H9 (cell line): Measurements from ENCODE around the gene EFNA3. TPM values are rescaled to one million over a fixed set of nuclear protein-coding genes. Genes with fewer than 3 reads are reported as not detected.

Experiments
- DNase-seq: peaks from one replicate; pipeline ENCODE4 v3.0.0-alpha.2; 2017
- H2AFZ ChIP-seq: one replicate; pipeline ENCODE4 v1.6.1; 2013; ENCODE audit warnings: mild to moderate bottlenecking, low read length, control low read depth, moderate library complexity
- H2AK5ac ChIP-seq: 2 replicates; pipeline ENCODE4 v1.6.1; 2013; ENCODE audit warnings: low read length, control low read depth, mixed read lengths; ENCODE audit not compliant: insufficient read length
- H2BK120ac ChIP-seq: one replicate; pipeline ENCODE4 v1.6.1; 2013; ENCODE audit warnings: low read depth, mild to moderate bottlenecking, low read length, control low read depth, inconsistent platforms; ENCODE audit not compliant: poor library complexity, severe bottlenecking
- H2BK12ac ChIP-seq: 2 replicates; pipeline ENCODE4 v1.6.1; 2013; ENCODE audit warnings: low read length, control low read depth, mixed read lengths, low read depth; ENCODE audit not compliant: insufficient read length
- H2BK15ac ChIP-seq: 2 replicates; pipeline ENCODE4 v1.6.1; 2013; ENCODE audit warnings: low read depth, low read length, control low read depth
- H2BK20ac ChIP-seq: one replicate; pipeline ENCODE4 v1.6.1; 2013; ENCODE audit warnings: low read depth, mild to moderate bottlenecking, low read length, control low read depth, inconsistent platforms; ENCODE audit not compliant: poor library complexity, severe bottlenecking
- H2BK5ac ChIP-seq: 2 replicates; pipeline ENCODE4 v1.6.1; 2013; ENCODE audit warnings: low read length, control low read depth, mixed read lengths; ENCODE audit not compliant: insufficient read length
- H3K14ac ChIP-seq: 2 replicates; pipeline ENCODE4 v1.6.1; 2013; ENCODE audit warnings: low read length, control low read depth; ENCODE audit not compliant: insufficient read depth
- H3K18ac ChIP-seq: 2 replicates; pipeline ENCODE4 v1.6.1; 2013; ENCODE audit warnings: low read depth, mild to moderate bottlenecking, mixed read lengths, low read length, control low read depth; ENCODE audit not compliant: insufficient read length
- H3K23ac ChIP-seq: 2 replicates; pipeline ENCODE4 v1.6.1; 2013; ENCODE audit warnings: low read length, control low read depth, mixed read lengths, low read depth; ENCODE audit not compliant: insufficient read length
- H3K23me2 ChIP-seq: 2 replicates; pipeline ENCODE4 v1.6.1; 2013; ENCODE audit warnings: low read depth, mild to moderate bottlenecking, mixed read lengths, low read length, control low read depth; ENCODE audit not compliant: insufficient read length, poor library complexity, severe bottlenecking
- H3K27ac ChIP-seq: 2 replicates; pipeline ENCODE4 v1.5.1; 2013; ENCODE audit warnings: low read length, control low read depth, mixed read lengths, low read depth; ENCODE audit not compliant: insufficient read length
- H3K27me3 ChIP-seq: 2 replicates; pipeline ENCODE4 v1.6.1; 2013; ENCODE audit warnings: low read length, control low read depth, inconsistent platforms; ENCODE audit not compliant: insufficient read depth
- H3K4ac ChIP-seq: 2 replicates; pipeline ENCODE4 v1.6.1; 2013; ENCODE audit warnings: low read depth, mild to moderate bottlenecking, control low read depth, inconsistent platforms, low read length, moderate library complexity
- H3K4me1 ChIP-seq: 2 replicates; pipeline ENCODE4 v1.6.1; 2013; ENCODE audit warnings: low read length, control low read depth, inconsistent platforms; ENCODE audit not compliant: insufficient read depth
- H3K4me2 ChIP-seq: 2 replicates; pipeline ENCODE4 v1.6.1; 2013; ENCODE audit warnings: low read length, control low read depth, mixed read lengths; ENCODE audit not compliant: insufficient read length, insufficient read depth
- H3K56ac ChIP-seq: 2 replicates; pipeline ENCODE4 v1.6.1; 2013; ENCODE audit warnings: low read depth, mild to moderate bottlenecking, mixed read lengths, low read length, control low read depth; ENCODE audit not compliant: insufficient read length
- H3K79me1 ChIP-seq: 2 replicates; pipeline ENCODE4 v1.6.1; 2013; ENCODE audit warnings: low read depth, mild to moderate bottlenecking, moderate library complexity, low read length, control low read depth, inconsistent platforms; ENCODE audit not compliant: insufficient read depth, poor library complexity, severe bottlenecking
- H3K79me2 ChIP-seq: 2 replicates; pipeline ENCODE4 v1.6.1; 2013; ENCODE audit warnings: low read length, control low read depth, inconsistent platforms; ENCODE audit not compliant: insufficient read depth
- H3K9ac ChIP-seq: 2 replicates; pipeline ENCODE4 v1.6.1; 2013; ENCODE audit warnings: low read length, control low read depth, mixed read lengths; ENCODE audit not compliant: insufficient read length; ENCODE audit errors: extremely low read depth
- H3K9me3 ChIP-seq: one replicate; pipeline ENCODE4 v1.6.1; 2013; ENCODE audit warnings: low read depth, low read length, inconsistent platforms; ENCODE audit not compliant: control insufficient read depth
- H3T11ph ChIP-seq: one replicate; pipeline ENCODE4 v1.6.1; 2013; ENCODE audit warnings: mild to moderate bottlenecking, low read length, control low read depth, inconsistent platforms
- H4K20me1 ChIP-seq: one replicate; pipeline ENCODE4 v1.6.1; 2013; ENCODE audit not compliant: control insufficient read depth, insufficient read length, insufficient read depth
- H4K5ac ChIP-seq: 2 replicates; pipeline ENCODE4 v1.6.1; 2013; ENCODE audit warnings: low read depth, mild to moderate bottlenecking, mixed read lengths, low read length, control low read depth; ENCODE audit not compliant: insufficient read length
- H4K8ac ChIP-seq: replicated peaks from 2 replicates; pipeline ENCODE4 v1.6.1; 2013; ENCODE audit warnings: low read length, control low read depth, mixed read lengths, low read depth; ENCODE audit not compliant: insufficient read length
- H4K91ac ChIP-seq: 2 replicates; pipeline ENCODE4 v1.6.1; 2013; ENCODE audit warnings: low read depth, mild to moderate bottlenecking, moderate library complexity, mixed read lengths, low read length, control low read depth; ENCODE audit not compliant: insufficient read length
- H3K27ac Mint-ChIP-seq, 3 experiments: 2 replicates in 2 of 3; 3 replicates in 1 of 3; pipeline ENCODE4 v1.8.0; 2020 to 2021; ENCODE audit warnings: mixed read lengths in 3 of 3, mild to moderate bottlenecking in 1 of 3, moderate library complexity in 1 of 3
- H3K27me3 Mint-ChIP-seq: 2 replicates; pipeline ENCODE4 v1.8.0; 2021; ENCODE audit warnings: low read depth, mild to moderate bottlenecking, moderate library complexity, mixed read lengths
- H3K36me3 Mint-ChIP-seq, 3 experiments: 2 replicates in 2 of 3; 3 replicates in 1 of 3; pipeline ENCODE4 v1.8.0; 2020 to 2021; ENCODE audit warnings: low read depth in 3 of 3, mixed read lengths in 3 of 3; ENCODE audit not compliant: insufficient read depth in 1 of 3
- H3K4me1 Mint-ChIP-seq, 2 experiments: 2 replicates each; pipeline ENCODE4 v1.8.0; 2020; ENCODE audit warnings: mixed read lengths in 2 of 2
- H3K4me3 Mint-ChIP-seq, 2 experiments: 2 replicates in 1 of 2; 3 replicates in 1 of 2; pipeline ENCODE4 v1.8.0; 2020 to 2021; ENCODE audit warnings: mild to moderate bottlenecking in 2 of 2, mixed read lengths in 2 of 2, moderate library complexity in 1 of 2
- H3K9me3 Mint-ChIP-seq, 2 experiments: 2 replicates in 1 of 2; 3 replicates in 1 of 2; pipeline ENCODE4 v1.8.0; 2020; ENCODE audit warnings: mild to moderate bottlenecking in 2 of 2, mixed read lengths in 2 of 2, moderate library complexity in 1 of 2
- WGBS: extraction: QIAGEN DNeasy Blood & Tissue Kit; methylation state at CpG from one replicate; pipeline ENCODE4 v1.1.7; 2013; ENCODE audit warnings: missing lambda C conversion rate, low lambda C conversion rate, mixed read lengths; ENCODE audit not compliant: insufficient read length; ENCODE audit errors: extremely low coverage; 5-methylcytosine and 5-hydroxymethylcytosine counted together
- total RNA-seq: library from RNA; stranded (reverse); gene quantifications from 2 replicates; pipeline ENCODE4 v1.2.1, GENCODE V29; 2021
- TF ChIP-seq, protein P1 (sequence below): fragments of 200-600 bp; sonication (generic); conservative IDR thresholded peaks from 3 replicates; pipeline ENCODE4 v1.8.0; 2021; ENCODE audit warnings: antibody characterized with exemption, mild to moderate bottlenecking

The EFNA3 gene
- total RNA-seq, 1 experiment from 2014 or later: 3.9 TPM

DNA sequence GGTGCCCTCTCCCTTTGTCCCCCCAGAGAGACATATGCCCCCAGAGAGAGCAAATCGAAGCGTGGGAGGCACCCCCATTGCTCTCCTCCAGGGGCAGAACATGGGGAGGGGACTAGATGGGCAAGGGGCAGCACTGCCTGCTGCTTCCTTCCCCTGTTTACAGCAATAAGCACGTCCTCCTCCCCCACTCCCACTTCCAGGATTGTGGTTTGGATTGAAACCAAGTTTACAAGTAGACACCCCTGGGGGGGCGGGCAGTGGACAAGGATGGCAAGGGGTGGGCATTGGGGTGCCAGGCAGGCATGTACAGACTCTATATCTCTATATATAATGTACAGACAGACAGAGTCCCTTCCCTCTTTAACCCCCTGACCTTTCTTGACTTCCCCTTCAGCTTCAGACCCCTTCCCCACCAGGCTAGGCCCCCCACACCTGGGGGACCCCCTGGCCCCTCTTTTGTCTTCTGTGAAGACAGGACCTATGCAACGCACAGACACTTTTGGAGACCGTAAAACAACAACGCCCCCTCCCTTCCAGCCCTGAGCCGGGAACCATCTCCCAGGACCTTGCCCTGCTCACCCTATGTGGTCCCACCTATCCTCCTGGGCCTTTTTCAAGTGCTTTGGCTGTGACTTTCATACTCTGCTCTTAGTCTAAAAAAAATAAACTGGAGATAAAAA, 8.4 kb downstream of the EFNA3 start:
- Mint-ChIP-seq H3K4me1 (peaks cover 21 to 42% of the 10 kb centered on the region in 2 experiments), H3K36me3 (0 out of 7 replicates have a peak, but pooled peaks cover 0 to 4% (median 0%) of the 10 kb centered on the region in 3 experiments), H3K27me3 (peaks cover 43% of the 10 kb centered on the region), H3K9me3 (no peaks in the 10 kb centered on the region; a peak in 1 of 5 replicates), H3K27ac (no peak overlapping the region; a peak in 1 of 7 replicates), H3K4me3 (peak overlapping the region in 1 of 2 experiments; percentile 62; a peak in 1 of 5 replicates)
- no peak overlapping the region for H2BK5ac ChIP-seq
- no peak overlapping the region for H3K9ac ChIP-seq
- WGBS: no CpG with 5 or more reads among the region's 8 CpGs
- no peak overlapping the region for H4K5ac ChIP-seq
- TF ChIP-seq, protein P1, sequence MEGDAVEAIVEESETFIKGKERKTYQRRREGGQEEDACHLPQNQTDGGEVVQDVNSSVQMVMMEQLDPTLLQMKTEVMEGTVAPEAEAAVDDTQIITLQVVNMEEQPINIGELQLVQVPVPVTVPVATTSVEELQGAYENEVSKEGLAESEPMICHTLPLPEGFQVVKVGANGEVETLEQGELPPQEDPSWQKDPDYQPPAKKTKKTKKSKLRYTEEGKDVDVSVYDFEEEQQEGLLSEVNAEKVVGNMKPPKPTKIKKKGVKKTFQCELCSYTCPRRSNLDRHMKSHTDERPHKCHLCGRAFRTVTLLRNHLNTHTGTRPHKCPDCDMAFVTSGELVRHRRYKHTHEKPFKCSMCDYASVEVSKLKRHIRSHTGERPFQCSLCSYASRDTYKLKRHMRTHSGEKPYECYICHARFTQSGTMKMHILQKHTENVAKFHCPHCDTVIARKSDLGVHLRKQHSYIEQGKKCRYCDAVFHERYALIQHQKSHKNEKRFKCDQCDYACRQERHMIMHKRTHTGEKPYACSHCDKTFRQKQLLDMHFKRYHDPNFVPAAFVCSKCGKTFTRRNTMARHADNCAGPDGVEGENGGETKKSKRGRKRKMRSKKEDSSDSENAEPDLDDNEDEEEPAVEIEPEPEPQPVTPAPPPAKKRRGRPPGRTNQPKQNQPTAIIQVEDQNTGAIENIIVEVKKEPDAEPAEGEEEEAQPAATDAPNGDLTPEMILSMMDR: no peak
- peaks cover 25% of the 10 kb centered on the region for H3K27me3 ChIP-seq
- no peaks in the 10 kb centered on the region for H3K9me3 ChIP-seq
- H2BK120ac ChIP-seq: no peak overlapping the region
- no peaks in the 10 kb centered on the region for H3K4me1 ChIP-seq
- H2BK15ac ChIP-seq: no peak overlapping the region
- H2BK12ac ChIP-seq: no peak overlapping the region
- H4K20me1 ChIP-seq: no peaks in the 10 kb centered on the region
- no peak overlapping the region for H2AFZ ChIP-seq
- H3K79me1 ChIP-seq: no peaks in the 10 kb centered on the region
- H3K56ac ChIP-seq: no peak overlapping the region
- H3K4ac ChIP-seq: no peak overlapping the region
- DNase-seq: no peak
- no peak overlapping the region for H2AK5ac ChIP-seq
- no peak overlapping the region for H3K4me2 ChIP-seq
- no peak overlapping the region for H3K23ac ChIP-seq
- H3K14ac ChIP-seq: no peak overlapping the region
- no peak overlapping the region for H3T11ph ChIP-seq
- H3K23me2 ChIP-seq: peaks cover 15% of the 10 kb centered on the region
- no peak overlapping the region for H4K91ac ChIP-seq
- H2BK20ac ChIP-seq: no peak overlapping the region
- H3K79me2 ChIP-seq: no peaks in the 10 kb centered on the region
- H3K18ac ChIP-seq: no peak overlapping the region
- H4K8ac ChIP-seq: no peak overlapping the region
- H3K27ac ChIP-seq: no peak overlapping the region
